Colon (tissue), 2 donors: ENCODE measurements around the gene CXCL3.

Source experiments
- FAIRE-seq: peaks from 2 replicates; lab custom pipeline; 2012; peaks lifted over from hg19 to GRCh38; lab: Jason Lieb, UNC
- donor health status: control.
- donor health status: control.

Gene CXCL3

GRCh38 chr4:74013264-74013663, 25.2 kb downstream of the CXCL3 start:
- FAIRE-seq: no peak

GRCh38 chr4:74012130-74012529, 26.4 kb downstream of the CXCL3 start:
- FAIRE-seq: no peak

GRCh38 chr4:74009307-74009706, 29.2 kb downstream of the CXCL3 start:
- FAIRE-seq: no peak

GRCh38 chr4:74006009-74006476, 32.4 kb downstream of the CXCL3 start:
- no peak for FAIRE-seq

GRCh38 chr4:74005528-74005927, 33.0 kb downstream of the CXCL3 start:
- FAIRE-seq: no peak

- no peak for FAIRE-seq
Observed at GRCh38 chr4:74004668-74005067, 33.8 kb downstream of the CXCL3 start.

- FAIRE-seq: no peak
Observed at GRCh38 chr4:74000301-74000700, 38.2 kb downstream of the CXCL3 start.

GRCh38 chr4:73998040-73999011, 40.2 kb downstream of the CXCL3 start, which contains the start of gene CXCL5:
CXCL5 (minus strand) TSS chr4:73998677; CDS start chr4:73998581, 96 bp downstream.
- no peak for FAIRE-seq

- FAIRE-seq: no peak
Observed at GRCh38 chr4:73992050-73992449, 46.4 kb downstream of the CXCL3 start.

- FAIRE-seq: no peak
Observed at GRCh38 chr4:73991742-73992000, 46.8 kb downstream of the CXCL3 start.

GRCh38 chr4:73990988-73991741, 47.3 kb downstream of the CXCL3 start:
- FAIRE-seq: no peak

- FAIRE-seq: no peak
Observed at GRCh38 chr4:73989928-73990327, 48.6 kb downstream of the CXCL3 start.

GRCh38 chr4:73989031-73989430, 49.5 kb downstream of the CXCL3 start:
- no peak for FAIRE-seq

GRCh38 chr4:73988061-73988460, 50.4 kb downstream of the CXCL3 start, which contains the start of gene PPBP:
PPBP (minus strand) TSS chr4:73988190; CDS start chr4:73988103, 87 bp downstream.
- no peak for FAIRE-seq
